CD14-positive monocyte (primary cell): Measurements from ENCODE around the gene BLVRB. TPM values are rescaled to one million over a fixed set of nuclear protein-coding genes. Genes with fewer than 3 reads are reported as not detected.
"Not testable (repeated sequence)": the region's sequence is repeated elsewhere in the genome, so short reads cannot be mapped to it uniquely, and the experiment has no call there.

Experiments used
- DNase-seq, 3 donors: peaks; one replicate each; pipeline ENCODE4 v3.0.0-alpha.2; 2011 to 2022
- H2AFZ ChIP-seq: 2 replicates; pipeline ENCODE4 v1.6.0; 2012; ENCODE audit warnings: mild to moderate bottlenecking, low read depth, low read length, inconsistent platforms; ENCODE audit not compliant: insufficient read depth, poor library complexity, severe bottlenecking
- H3K27ac ChIP-seq, 2 donors: 1 replicate in 1 of 2; 2 replicates in 1 of 2; pipeline ENCODE4 v1.5.1; 2012 to 2013; ENCODE audit warnings: low read length in 2 of 2, control low read depth in 1 of 2, inconsistent platforms in 1 of 2, low read depth in 1 of 2, mild to moderate bottlenecking in 1 of 2
- H3K27me3 ChIP-seq, 2 donors: one replicate each; pipeline versions ENCODE4 v1.6.0 to v1.6.1; 2011 to 2013; ENCODE audit warnings: low read length in 2 of 2; ENCODE audit not compliant: control insufficient read depth in 2 of 2, insufficient read depth in 2 of 2
- H3K36me3 ChIP-seq, 2 donors: replicated peaks in 1 of 2; 1 replicate in 1 of 2; 2 replicates in 1 of 2; pipeline versions ENCODE4 v1.5.1 to v1.6.1; 2012 to 2013; ENCODE audit warnings: low read length in 2 of 2, control low read depth in 1 of 2, inconsistent platforms in 1 of 2, mild to moderate bottlenecking in 1 of 2; ENCODE audit not compliant: insufficient read depth in 2 of 2, control insufficient read depth in 1 of 2
- H3K4me1 ChIP-seq, 2 donors: 1 replicate in 1 of 2; 2 replicates in 1 of 2; pipeline versions ENCODE4 v1.5.1 to v1.6.1; 2012 to 2013; ENCODE audit warnings: low read length in 2 of 2, control low read depth in 1 of 2, inconsistent platforms in 1 of 2, mild to moderate bottlenecking in 1 of 2, moderate library complexity in 1 of 2; ENCODE audit not compliant: insufficient read depth in 2 of 2, control insufficient read depth in 1 of 2
- H3K4me2 ChIP-seq: replicated peaks from 2 replicates; pipeline ENCODE3; 2012; ENCODE audit warnings: low read length, moderate library complexity, mild to moderate bottlenecking; ENCODE audit not compliant: poor library complexity, severe bottlenecking; ENCODE audit errors: extremely low read depth
- H3K4me3 ChIP-seq, 3 experiments: fragments of 200-600 bp in 1 of 3; sonication (generic) in 1 of 3; replicated peaks in 1 of 3; 1 replicate in 2 of 3; 2 replicates in 1 of 3; pipeline ENCODE4 v1.5.1; 2011 to 2013; ENCODE audit warnings: low read length in 3 of 3, mild to moderate bottlenecking in 3 of 3, control low read depth in 2 of 3, low read depth in 2 of 3, inconsistent platforms in 1 of 3, moderate library complexity in 1 of 3
- H3K79me2 ChIP-seq: 2 replicates; pipeline ENCODE4 v1.6.0; 2012; ENCODE audit warnings: mild to moderate bottlenecking, control low read depth, inconsistent platforms, low read length, moderate library complexity; ENCODE audit not compliant: insufficient read depth
- H3K9ac ChIP-seq: 2 replicates; pipeline ENCODE4 v1.6.0; 2017; ENCODE audit warnings: low read length, mild to moderate bottlenecking; ENCODE audit not compliant: insufficient read depth, poor library complexity, severe bottlenecking
- H3K9me3 ChIP-seq, 2 donors: replicated peaks in 1 of 2; 1 replicate in 1 of 2; 2 replicates in 1 of 2; pipeline versions ENCODE4 v1.5.1 to v1.6.1; 2012 to 2013; ENCODE audit warnings: low read length in 2 of 2, control low read depth in 1 of 2; ENCODE audit not compliant: control insufficient read depth in 1 of 2, insufficient read depth in 1 of 2
- H4K20me1 ChIP-seq: 2 replicates; pipeline ENCODE4 v1.6.0; 2012; ENCODE audit warnings: mild to moderate bottlenecking, low read length, control low read depth, moderate library complexity; ENCODE audit not compliant: insufficient read depth
- H3K27ac Mint-ChIP-seq, 7 donors: one replicate each; pipeline ENCODE4 v1.8.0; 2020; ENCODE audit warnings: mild to moderate bottlenecking in 7 of 7, mixed read lengths in 7 of 7, moderate library complexity in 6 of 7, inconsistent platforms in 2 of 7
- H3K27me3 Mint-ChIP-seq, 3 donors: one replicate each; pipeline ENCODE4 v1.8.0; 2021 to 2022; ENCODE audit warnings: low read depth in 3 of 3, mild to moderate bottlenecking in 3 of 3, mixed read lengths in 3 of 3, moderate library complexity in 3 of 3, inconsistent platforms in 1 of 3
- H3K36me3 Mint-ChIP-seq, 2 donors: one replicate each; pipeline ENCODE4 v1.8.0; 2020; ENCODE audit warnings: mixed read lengths in 2 of 2, inconsistent platforms in 1 of 2, mild to moderate bottlenecking in 1 of 2
- H3K4me1 Mint-ChIP-seq: one replicate; pipeline ENCODE4 v1.8.0; 2020; ENCODE audit warnings: mild to moderate bottlenecking, mixed read lengths
- H3K4me3 Mint-ChIP-seq, 2 donors: one replicate each; pipeline ENCODE4 v1.8.0; 2020; ENCODE audit warnings: mild to moderate bottlenecking in 2 of 2, mixed read lengths in 2 of 2, moderate library complexity in 1 of 2
- H3K9me3 Mint-ChIP-seq, 7 donors: one replicate each; pipeline ENCODE4 v1.8.0; 2020 to 2022; ENCODE audit warnings: mixed read lengths in 7 of 7, mild to moderate bottlenecking in 6 of 7, moderate library complexity in 6 of 7, inconsistent platforms in 2 of 7
- WGBS: methylation state at CpG from one replicate; pipeline ENCODE4 v1.1.5; 2013; ENCODE audit warnings: missing lambda C conversion rate; ENCODE audit not compliant: insufficient coverage; 5-methylcytosine and 5-hydroxymethylcytosine counted together
- intact Hi-C, 2 donors: fragments of 100-400 bp; cut with micrococcal nuclease; formaldehyde crosslinking; loops; one replicate each; pipeline versions ENCODE4 v1.15.0 to v1.15.1; 2023
- polyA plus RNA-seq, 3 donors: library from polyadenylated mRNA; depleted of rRNA in 1 of 3; unstranded in 2 of 3; stranded (reverse) in 1 of 3; fragments of 300-500 nt in 2 of 3; fragments of >200 nt in 1 of 3; fragmentation: Illumina TruSeq in 2 of 3; gene quantifications; 1 replicate in 2 of 3; 2 replicates in 1 of 3; pipeline ENCODE4 v1.2.3, GENCODE V29; 2012 to 2021
- TF ChIP-seq, protein P1 (sequence below): fragments of 200-600 bp; IDR thresholded peaks from one replicate; pipeline ENCODE4 v1.8.0; 2022; ENCODE audit warnings: antibody characterized with exemption, mild to moderate bottlenecking

The BLVRB gene
- polyA plus RNA-seq, 3 donors: 299 to 625 (median 601) TPM

DNA sequence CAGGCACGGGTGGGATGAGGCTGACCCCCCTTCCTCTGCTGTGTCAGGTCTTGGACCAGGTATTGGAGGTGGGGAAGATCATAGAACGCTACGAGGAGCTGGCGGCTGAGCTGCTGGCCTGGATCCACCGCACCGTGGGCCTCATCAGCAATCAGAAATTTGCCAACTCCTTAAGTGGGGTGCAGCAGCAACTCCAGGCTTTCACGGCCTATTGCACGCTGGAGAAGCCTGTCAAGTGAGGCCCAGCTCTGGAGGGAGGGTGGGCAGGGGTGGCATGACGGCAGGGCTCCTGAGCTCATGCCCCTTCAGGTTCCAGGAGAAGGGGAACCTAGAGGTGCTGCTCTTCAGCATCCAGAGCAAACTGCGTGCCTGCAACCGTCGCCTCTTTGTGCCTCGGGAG is 36.5 kb upstream of the BLVRB start:
- no peak overlapping the region for H3K9ac ChIP-seq
- 91% methylated on average over 13 of the region's 13 CpGs for WGBS
- no peak overlapping the region for H3K27ac Mint-ChIP-seq

DNA sequence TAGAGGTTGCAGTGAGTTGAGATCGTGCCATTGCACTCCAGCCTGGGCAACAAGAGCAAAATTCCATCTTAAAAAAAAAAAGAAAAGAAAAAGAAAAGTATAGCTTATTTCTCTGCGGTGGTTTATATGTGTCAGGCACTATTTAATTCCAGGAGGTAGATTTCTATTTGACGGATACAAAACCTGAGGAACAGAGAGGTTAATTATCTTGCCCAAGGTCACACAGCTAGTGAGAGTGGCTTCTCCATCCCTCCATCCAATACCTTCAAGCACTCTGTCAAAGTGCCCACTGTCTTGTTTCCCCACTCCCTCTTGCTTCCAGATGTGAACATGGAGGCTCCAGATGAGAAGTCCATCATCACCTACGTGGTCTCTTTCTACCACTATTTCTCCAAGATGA is 36.1 kb upstream of the BLVRB start:
- H3K27me3 Mint-ChIP-seq: peaks cover 8 to 25% (median 12%) of the 10 kb centered on the region in 3 donors
- DNase-seq: no peak
- 80% methylated on average over 1 of the region's 4 CpGs for WGBS

More for the DNA sequence above, 36.5 kb upstream of the BLVRB start:
- H3K4me3 ChIP-seq: no peak overlapping the region
- no peaks in the 10 kb centered on the region for H3K4me1 Mint-ChIP-seq
- H4K20me1 ChIP-seq: no peaks in the 10 kb centered on the region
- no peak overlapping the region for H3K27ac ChIP-seq
- no peaks in the 10 kb centered on the region for H3K9me3 ChIP-seq
- H3K4me1 ChIP-seq: no peaks in the 10 kb centered on the region
- H3K36me3 Mint-ChIP-seq: no peaks in the 10 kb centered on the region
- TF ChIP-seq, protein P1, sequence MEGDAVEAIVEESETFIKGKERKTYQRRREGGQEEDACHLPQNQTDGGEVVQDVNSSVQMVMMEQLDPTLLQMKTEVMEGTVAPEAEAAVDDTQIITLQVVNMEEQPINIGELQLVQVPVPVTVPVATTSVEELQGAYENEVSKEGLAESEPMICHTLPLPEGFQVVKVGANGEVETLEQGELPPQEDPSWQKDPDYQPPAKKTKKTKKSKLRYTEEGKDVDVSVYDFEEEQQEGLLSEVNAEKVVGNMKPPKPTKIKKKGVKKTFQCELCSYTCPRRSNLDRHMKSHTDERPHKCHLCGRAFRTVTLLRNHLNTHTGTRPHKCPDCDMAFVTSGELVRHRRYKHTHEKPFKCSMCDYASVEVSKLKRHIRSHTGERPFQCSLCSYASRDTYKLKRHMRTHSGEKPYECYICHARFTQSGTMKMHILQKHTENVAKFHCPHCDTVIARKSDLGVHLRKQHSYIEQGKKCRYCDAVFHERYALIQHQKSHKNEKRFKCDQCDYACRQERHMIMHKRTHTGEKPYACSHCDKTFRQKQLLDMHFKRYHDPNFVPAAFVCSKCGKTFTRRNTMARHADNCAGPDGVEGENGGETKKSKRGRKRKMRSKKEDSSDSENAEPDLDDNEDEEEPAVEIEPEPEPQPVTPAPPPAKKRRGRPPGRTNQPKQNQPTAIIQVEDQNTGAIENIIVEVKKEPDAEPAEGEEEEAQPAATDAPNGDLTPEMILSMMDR: no peak
- H3K9me3 Mint-ChIP-seq: peaks cover 0 to 3% (median 0%) of the 10 kb centered on the region in 7 donors
- peaks cover 0 to 4% of the 10 kb centered on the region in 2 donors for H3K27me3 ChIP-seq
- peaks cover 8 to 26% (median 12%) of the 10 kb centered on the region in 3 donors for H3K27me3 Mint-ChIP-seq
- no peaks in the 10 kb centered on the region for H3K36me3 ChIP-seq
- no peaks in the 10 kb centered on the region for H3K79me2 ChIP-seq
- no peak overlapping the region for H2AFZ ChIP-seq
- no peak overlapping the region for H3K4me2 ChIP-seq
- no peak for DNase-seq
- intact Hi-C loops: no loop called here
- no peak overlapping the region for H3K4me3 Mint-ChIP-seq

DNA sequence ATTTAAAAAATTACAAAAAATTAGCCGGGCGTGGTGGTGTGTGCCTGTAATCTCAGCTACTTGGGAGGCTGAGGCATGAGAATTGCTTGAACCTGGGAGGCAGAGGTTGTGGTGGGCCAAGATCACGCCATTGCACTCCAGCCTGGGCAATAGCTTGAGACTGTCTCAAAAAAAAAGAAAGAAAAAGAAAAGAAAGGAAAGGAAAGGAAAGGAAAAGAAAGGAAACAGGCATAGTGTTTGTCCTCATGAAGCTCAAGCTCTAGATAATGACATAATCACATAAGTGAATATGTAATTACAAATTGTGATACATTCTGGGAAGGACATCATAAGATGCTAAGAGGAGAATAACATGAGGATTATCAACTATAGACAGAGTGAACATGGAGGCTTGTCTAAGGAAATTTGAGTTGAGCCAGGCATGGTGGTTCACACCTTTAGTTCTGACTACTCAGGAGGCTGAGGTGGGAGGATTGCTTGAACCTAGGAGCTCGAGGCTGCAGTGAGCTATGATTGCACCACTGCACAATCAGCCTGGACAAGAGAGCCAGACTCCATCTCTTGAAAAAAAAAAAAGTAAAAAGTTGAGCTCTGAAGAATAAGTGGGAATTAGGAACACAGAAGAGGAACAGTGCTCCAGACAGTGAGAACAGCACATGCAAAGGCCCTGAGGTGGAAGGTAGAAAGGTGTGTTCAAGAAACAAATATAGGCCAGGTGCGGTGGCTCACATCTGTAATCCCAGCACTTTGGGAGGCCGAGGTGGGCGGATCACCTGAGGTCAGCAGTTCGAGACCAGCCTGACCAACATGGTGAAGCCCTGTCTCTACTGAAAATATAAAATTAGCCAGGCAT is 35.4 kb upstream of the BLVRB start:
- H3K4me3 Mint-ChIP-seq, intact Hi-C loops, H3K27me3 ChIP-seq, H3K4me3 ChIP-seq, DNase-seq, H3K27ac Mint-ChIP-seq, H3K4me1 Mint-ChIP-seq, H3K79me2 ChIP-seq, H2AFZ ChIP-seq, H3K4me2 ChIP-seq, H3K4me1 ChIP-seq, H3K36me3 ChIP-seq, H4K20me1 ChIP-seq, H3K9ac ChIP-seq, H3K9me3 ChIP-seq, H3K9me3 Mint-ChIP-seq, H3K36me3 Mint-ChIP-seq, H3K27ac ChIP-seq: not testable (repeated sequence)
- 89% methylated on average over 5 of the region's 8 CpGs for WGBS
- H3K27me3 Mint-ChIP-seq: peaks cover 8 to 25% (median 12%) of the 10 kb centered on the region in 3 donors

More for the DNA sequence above, 36.1 kb upstream of the BLVRB start:
- H3K36me3 ChIP-seq: no peaks in the 10 kb centered on the region
- H2AFZ ChIP-seq: no peak overlapping the region
- Mint-ChIP-seq H3K4me3 (no peak overlapping the region), H3K36me3 (no peaks in the 10 kb centered on the region), H3K27ac (no peak overlapping the region), H3K4me1 (no peaks in the 10 kb centered on the region), H3K9me3 (peaks cover 0 to 3% (median 0%) of the 10 kb centered on the region in 7 donors)
- H3K4me2 ChIP-seq: no peak overlapping the region
- H3K4me1 ChIP-seq: no peaks in the 10 kb centered on the region
- H4K20me1 ChIP-seq: no peaks in the 10 kb centered on the region
- H3K9me3 ChIP-seq: no peaks in the 10 kb centered on the region
- H3K27ac ChIP-seq: no peak overlapping the region
- peaks cover 0 to 4% of the 10 kb centered on the region in 2 donors for H3K27me3 ChIP-seq
- no peak overlapping the region for H3K4me3 ChIP-seq
- no peak overlapping the region for H3K9ac ChIP-seq
- TF ChIP-seq, protein P1: no peak
- H3K79me2 ChIP-seq: no peaks in the 10 kb centered on the region
- intact Hi-C loops: no loop called here
